PC-3 (cell line): ENCODE data around the gene CEND1. TPM values are rescaled to one million over a fixed set of nuclear protein-coding genes. Genes with fewer than 3 reads are reported as not detected.

ENCODE experiments used
- ATAC-seq: fragments of 200-7000 bp; cut with Tn5 transposase; 2 replicates; pipeline ENCODE4 v1.9.1; 2020; ENCODE audit warnings: mild to moderate bottlenecking, moderate library complexity
- BruUV-seq: library from RNA; stranded (reverse); fragments of 400-500 nt; replicated peaks from 2 replicates; lab custom pipeline; 2021; lab: Mats Ljungman, UMichigan
- CTCF ChIA-PET: fragments of 300-600 bp; sonication (Branson Sonifier 250); formaldehyde crosslinking; loops from one replicate; lab custom pipeline; 2022; ENCODE audit warnings: antibody characterized with exemption; lab: Charles Lee
- POLR2A ChIA-PET: fragments of 300-600 bp; sonication (Branson Sonifier 250); formaldehyde crosslinking; loops from one replicate; lab custom pipeline; 2022; ENCODE audit warnings: antibody characterized with exemption; ENCODE audit not compliant: unreplicated experiment; lab: Charles Lee
- DNase-seq: peaks from one replicate; pipeline ENCODE4 v3.0.0-alpha.2; 2015
- H2AFZ ChIP-seq: fragments of 300-600 bp; sonication (generic); 2 replicates; pipeline ENCODE4 v1.6.0; 2016; ENCODE audit warnings: antibody characterized with exemption, low read length
- H3F3A ChIP-seq: fragments of 300-600 bp; sonication (generic); one replicate; pipeline ENCODE4 v1.6.0; 2017; ENCODE audit warnings: antibody characterized with exemption, low read length, control low read depth, mild to moderate bottlenecking; ENCODE audit not compliant: unreplicated experiment
- H3K27ac ChIP-seq: fragments of 300-600 bp; sonication (generic); 2 replicates; pipeline ENCODE4 v1.5.1; 2016; ENCODE audit warnings: mild to moderate bottlenecking, low read length
- H3K27me3 ChIP-seq: fragments of 300-600 bp; sonication (generic); 2 replicates; pipeline ENCODE4 v1.6.1; 2016; ENCODE audit warnings: low read length, mixed read lengths
- H3K36me3 ChIP-seq: fragments of 300-600 bp; sonication (generic); 2 replicates; pipeline ENCODE4 v1.6.1; 2016; ENCODE audit warnings: low read depth, mixed run types, low read length, mixed read lengths
- H3K4me1 ChIP-seq: fragments of 300-600 bp; sonication (generic); 2 replicates; pipeline ENCODE4 v1.5.1; 2016; ENCODE audit warnings: low read length; ENCODE audit not compliant: insufficient read depth
- H3K4me2 ChIP-seq: fragments of 300-600 bp; sonication (generic); 2 replicates; pipeline ENCODE4 v1.6.0; 2016; ENCODE audit warnings: low read length
- H3K4me3 ChIP-seq: fragments of 300-600 bp; sonication (generic); 2 replicates; pipeline ENCODE4 v1.5.1; 2016; ENCODE audit warnings: mild to moderate bottlenecking, low read length, mixed read lengths
- H3K79me2 ChIP-seq: fragments of 300-600 bp; sonication (generic); 2 replicates; pipeline ENCODE4 v1.6.1; 2017; ENCODE audit warnings: low read length, mixed read lengths
- H3K9ac ChIP-seq: fragments of 300-600 bp; sonication (generic); 2 replicates; pipeline ENCODE4 v1.6.0; 2016; ENCODE audit warnings: mild to moderate bottlenecking, low read length
- H3K9me2 ChIP-seq: fragments of 300-600 bp; sonication (generic); replicated peaks from 2 replicates; pipeline ENCODE4 v1.6.1; 2016; ENCODE audit warnings: mixed run types, low read length, mixed read lengths
- H3K9me3 ChIP-seq: fragments of 300-600 bp; sonication (generic); 2 replicates; pipeline ENCODE4 v1.6.1; 2016; ENCODE audit warnings: low read length, mixed read lengths
- H4K20me1 ChIP-seq: fragments of 300-600 bp; sonication (generic); 2 replicates; pipeline ENCODE4 v1.6.1; 2016; ENCODE audit warnings: low read length, mixed read lengths
- EZH2 ChIP-seq: fragments of 300-600 bp; sonication (generic); IDR thresholded peaks from one replicate; pipeline ENCODE4 v1.6.1; 2017; ENCODE audit warnings: antibody characterized with exemption, mild to moderate bottlenecking, low read length; ENCODE audit not compliant: unreplicated experiment
- EZH2phosphoT487 ChIP-seq: fragments of 300-600 bp; sonication (generic); IDR thresholded peaks from 2 replicates; pipeline ENCODE4 v1.6.1; 2018; ENCODE audit warnings: mild to moderate bottlenecking, antibody characterized with exemption, low read length, borderline replicate concordance
- intact Hi-C: fragments of 100-400 bp; cut with micrococcal nuclease; formaldehyde crosslinking; loops from 2 replicates; pipeline ENCODE4 v1.9.0; 2023
- total RNA-seq: library from RNA; depleted of rRNA; stranded (reverse); fragments of >200 nt; gene quantifications from 2 replicates; pipeline ENCODE4 v1.2.3, GENCODE V29; 2014
- TF ChIP-seq, protein P1 (sequence below): fragments of 300-600 bp; sonication (generic); conservative IDR thresholded peaks from 2 replicates; pipeline ENCODE4 v1.5.1; 2017; ENCODE audit warnings: antibody characterized with exemption, low read depth, mild to moderate bottlenecking, low read length

Gene CEND1
- total RNA-seq, 1 experiment from 2014 or later, result not detected

DNA sequence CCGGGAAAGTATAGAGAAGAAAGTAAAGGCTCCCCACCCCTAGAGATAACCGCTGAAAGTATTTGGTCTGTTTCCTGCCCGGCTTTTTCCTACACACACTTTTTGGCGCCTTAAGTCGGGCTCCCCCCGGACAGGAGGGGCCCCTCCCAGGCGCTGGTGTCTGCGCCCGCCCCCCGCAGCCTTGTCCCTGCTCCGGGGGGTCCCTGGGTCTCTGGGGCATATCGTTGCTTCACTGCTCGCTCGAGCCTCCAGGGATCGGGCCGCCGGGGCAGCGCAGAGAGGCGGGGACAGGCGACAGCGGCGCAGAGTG lies 36.9 kb upstream of the CEND1 start:
- Histone ChIP-seq H3K9me2 (no peaks in the 10 kb centered on the region), H3K4me1 (peaks cover 40% of the 10 kb centered on the region), H3F3A (no peaks in the 10 kb centered on the region), H2AFZ (peak overlapping the region; percentile 78), H4K20me1 (no peaks in the 10 kb centered on the region), H3K27ac (peak overlapping the region; percentile 52; the same call in 1 of the 2 replicates), H3K4me2 (peak overlapping the region; percentile 96), H3K9ac (peak overlapping the region; percentile 69), H3K27me3 (no peaks in the 10 kb centered on the region), H3K36me3 (no peaks in the 10 kb centered on the region), H3K4me3 (peak overlapping the region; percentile 76), H3K79me2 (peaks cover 11% of the 10 kb centered on the region), H3K9me3 (no peaks in the 10 kb centered on the region)
- ATAC-seq (no peak; the same call in 1 of the 2 replicates), DNase-seq (no peak)
- POLR2A ChIA-PET, result no interaction called here
- BruUV-seq, result no TSS peak
- CTCF ChIA-PET, result no interaction called here
- intact Hi-C loops, result no loop called here
- TF ChIP-seq EZH2phosphoT487, result no peak
- no peak for TF ChIP-seq EZH2
- TF ChIP-seq, protein P1, sequence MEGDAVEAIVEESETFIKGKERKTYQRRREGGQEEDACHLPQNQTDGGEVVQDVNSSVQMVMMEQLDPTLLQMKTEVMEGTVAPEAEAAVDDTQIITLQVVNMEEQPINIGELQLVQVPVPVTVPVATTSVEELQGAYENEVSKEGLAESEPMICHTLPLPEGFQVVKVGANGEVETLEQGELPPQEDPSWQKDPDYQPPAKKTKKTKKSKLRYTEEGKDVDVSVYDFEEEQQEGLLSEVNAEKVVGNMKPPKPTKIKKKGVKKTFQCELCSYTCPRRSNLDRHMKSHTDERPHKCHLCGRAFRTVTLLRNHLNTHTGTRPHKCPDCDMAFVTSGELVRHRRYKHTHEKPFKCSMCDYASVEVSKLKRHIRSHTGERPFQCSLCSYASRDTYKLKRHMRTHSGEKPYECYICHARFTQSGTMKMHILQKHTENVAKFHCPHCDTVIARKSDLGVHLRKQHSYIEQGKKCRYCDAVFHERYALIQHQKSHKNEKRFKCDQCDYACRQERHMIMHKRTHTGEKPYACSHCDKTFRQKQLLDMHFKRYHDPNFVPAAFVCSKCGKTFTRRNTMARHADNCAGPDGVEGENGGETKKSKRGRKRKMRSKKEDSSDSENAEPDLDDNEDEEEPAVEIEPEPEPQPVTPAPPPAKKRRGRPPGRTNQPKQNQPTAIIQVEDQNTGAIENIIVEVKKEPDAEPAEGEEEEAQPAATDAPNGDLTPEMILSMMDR, result no peak

- Histone ChIP-seq H3K79me2 (peaks cover 13% of the 10 kb centered on the region), H3K4me3 (no peak overlapping the region), H3K36me3 (no peaks in the 10 kb centered on the region), H2AFZ (no peak overlapping the region), H3K27me3 (no peaks in the 10 kb centered on the region), H3K9me3 (no peaks in the 10 kb centered on the region), H3K4me1 (peaks cover 40% of the 10 kb centered on the region), H3K9ac (peak overlapping the region; percentile 69; the same call in 1 of the 2 replicates), H3K27ac (peak overlapping the region; percentile 74), H4K20me1 (0 out of 2 replicates have a peak, but pooled peaks cover 4% of the 10 kb centered on the region), H3K9me2 (no peaks in the 10 kb centered on the region), H3F3A (no peaks in the 10 kb centered on the region), H3K4me2 (peak overlapping the region; percentile 96)
- intact Hi-C loops, result no loop called here
- POLR2A ChIA-PET, result no interaction called here
- TSS peak; percentile 78 for BruUV-seq
- ATAC-seq (no peak), DNase-seq (no peak)
- TF ChIP-seq, protein P1, result no peak
- TF ChIP-seq EZH2phosphoT487 (no peak), EZH2 (no peak)
- CTCF ChIA-PET, result no interaction called here
Observed at GRCh38 chr11:826227-826621, 36.3 kb upstream of the CEND1 start.

GRCh38 chr11:825366-826226 lies 35.7 kb upstream of the CEND1 start:
- Histone ChIP-seq H3K79me2 (peaks cover 18% of the 10 kb centered on the region), H3K9ac (peak overlapping the region; percentile 69; the same call in 1 of the 2 replicates), H3K9me3 (no peaks in the 10 kb centered on the region), H3K27me3 (no peaks in the 10 kb centered on the region), H3F3A (no peaks in the 10 kb centered on the region), H4K20me1 (peaks cover 8% of the 10 kb centered on the region; the same call in 1 of the 2 replicates), H3K36me3 (no peaks in the 10 kb centered on the region), H3K9me2 (no peaks in the 10 kb centered on the region), H3K4me2 (peak overlapping the region; percentile 96), H3K4me3 (no peak overlapping the region), H3K27ac (peak overlapping the region; percentile 74), H2AFZ (no peak overlapping the region), H3K4me1 (peaks cover 46% of the 10 kb centered on the region)
- BruUV-seq, result no TSS peak
- ChIA-PET POLR2A (no interaction called here), CTCF (interaction anchor here (0.6 kb wide), 1 partner anchor 29 kb away, joined by 7 read pairs; no protein-coding TSS in a partner anchor)
- TF ChIP-seq EZH2phosphoT487, result no peak
- TF ChIP-seq, protein P1, result no peak
- ATAC-seq, result peak; percentile 19
- intact Hi-C loops, result no loop called here
- DNase-seq, result peak; percentile 53
